IPS-15b (cell line): Measurements from ENCODE around the gene PNMA8C.
A peak's percentile ranks its signal among the peaks of the same experiment; 100 is the strongest.
"Not testable (repeated sequence)": the region's sequence is repeated elsewhere in the genome, so short reads cannot be mapped to it uniquely, and the experiment has no call there.

Source experiments
- H3K27me3 ChIP-seq: one replicate; pipeline ENCODE4 v1.6.1; 2013; ENCODE audit warnings: low read length; ENCODE audit not compliant: control insufficient read depth, insufficient read depth
- H3K36me3 ChIP-seq: one replicate; pipeline ENCODE4 v1.6.1; 2013; ENCODE audit warnings: low read length; ENCODE audit not compliant: control insufficient read depth, insufficient read depth
- H3K4me1 ChIP-seq: one replicate; pipeline ENCODE4 v1.6.1; 2013; ENCODE audit warnings: mild to moderate bottlenecking, low read length; ENCODE audit not compliant: control insufficient read depth, insufficient read depth
- H3K4me3 ChIP-seq: one replicate; pipeline ENCODE4 v1.5.1; 2013; ENCODE audit warnings: low read depth, low read length
- H3K9ac ChIP-seq: one replicate; pipeline ENCODE4 v1.6.1; 2013; ENCODE audit warnings: low read depth, mild to moderate bottlenecking, low read length
- H3K9me3 ChIP-seq: one replicate; pipeline ENCODE4 v1.6.1; 2013; ENCODE audit warnings: mild to moderate bottlenecking, low read length; ENCODE audit not compliant: control insufficient read depth, insufficient read depth

Gene PNMA8C

GRCh38 chr19:46442808-46443450, 14.2 kb upstream of the PNMA8C start:
- Histone ChIP-seq H3K36me3 (no peaks in the 10 kb centered on the region), H3K4me3 (no peak overlapping the region), H3K9me3 (no peaks in the 10 kb centered on the region), H3K4me1 (no peaks in the 10 kb centered on the region), H3K9ac (no peak overlapping the region), H3K27me3 (no peaks in the 10 kb centered on the region)

- no peak overlapping the region for H3K9ac ChIP-seq
- no peaks in the 10 kb centered on the region for H3K4me1 ChIP-seq
- no peaks in the 10 kb centered on the region for H3K27me3 ChIP-seq
- H3K9me3 ChIP-seq: no peaks in the 10 kb centered on the region
- no peaks in the 10 kb centered on the region for H3K36me3 ChIP-seq
- no peak overlapping the region for H3K4me3 ChIP-seq
Measured at GRCh38 chr19:46441866-46442265, 13.1 kb upstream of the PNMA8C start.

- not testable (repeated sequence) for H3K9ac ChIP-seq, H3K36me3 ChIP-seq, H3K27me3 ChIP-seq, H3K9me3 ChIP-seq, H3K4me3 ChIP-seq, H3K4me1 ChIP-seq
Measured at GRCh38 chr19:46435689-46436088, 7.0 kb upstream of the PNMA8C start.

- Histone ChIP-seq H3K9me3 (no peaks in the 10 kb centered on the region), H3K4me3 (no peak overlapping the region), H3K9ac (no peak overlapping the region), H3K4me1 (peaks cover 3% of the 10 kb centered on the region), H3K27me3 (peaks cover 3% of the 10 kb centered on the region), H3K36me3 (no peaks in the 10 kb centered on the region)
Measured at GRCh38 chr19:46435009-46435408, 6.3 kb upstream of the PNMA8C start.

- not testable (repeated sequence) for H3K36me3 ChIP-seq, H3K4me3 ChIP-seq, H3K4me1 ChIP-seq, H3K27me3 ChIP-seq, H3K9ac ChIP-seq, H3K9me3 ChIP-seq
Measured at GRCh38 chr19:46433470-46433869, 4.7 kb upstream of the PNMA8C start.

- peaks cover 6% of the 10 kb centered on the region for H3K4me1 ChIP-seq
- H3K9ac ChIP-seq: no peak overlapping the region
- H3K9me3 ChIP-seq: no peaks in the 10 kb centered on the region
- H3K4me3 ChIP-seq: no peak overlapping the region
- peaks cover 20% of the 10 kb centered on the region for H3K27me3 ChIP-seq
- no peaks in the 10 kb centered on the region for H3K36me3 ChIP-seq
Measured at GRCh38 chr19:46431824-46432223, 3.1 kb upstream of the PNMA8C start.

- Histone ChIP-seq H3K4me3 (no peak overlapping the region), H3K27me3 (peaks cover 24% of the 10 kb centered on the region), H3K9me3 (no peaks in the 10 kb centered on the region), H3K4me1 (peaks cover 6% of the 10 kb centered on the region), H3K9ac (no peak overlapping the region), H3K36me3 (no peaks in the 10 kb centered on the region)
Measured at GRCh38 chr19:46429999-46430398, 1.3 kb upstream of the PNMA8C start.

GRCh38 chr19:46427518-46428045, 1.2 kb downstream of the PNMA8C start:
- H3K9me3 ChIP-seq: no peaks in the 10 kb centered on the region
- peak overlapping the region; percentile 58 for H3K4me3 ChIP-seq
- peaks cover 6% of the 10 kb centered on the region for H3K4me1 ChIP-seq
- H3K27me3 ChIP-seq: peaks cover 24% of the 10 kb centered on the region
- no peaks in the 10 kb centered on the region for H3K36me3 ChIP-seq
- no peak overlapping the region for H3K9ac ChIP-seq

GRCh38 chr19:46426506-46427162, 2.1 kb downstream of the PNMA8C start:
- Histone ChIP-seq H3K27me3 (peaks cover 24% of the 10 kb centered on the region), H3K4me3 (peak overlapping the region; percentile 92), H3K4me1 (peaks cover 6% of the 10 kb centered on the region), H3K36me3 (no peaks in the 10 kb centered on the region), H3K9ac (peak overlapping the region; percentile 66), H3K9me3 (no peaks in the 10 kb centered on the region)

GRCh38 chr19:46426035-46426505, 2.7 kb downstream of the PNMA8C start:
- Histone ChIP-seq H3K9ac (peak overlapping the region; percentile 66), H3K36me3 (no peaks in the 10 kb centered on the region), H3K9me3 (no peaks in the 10 kb centered on the region), H3K27me3 (peaks cover 21% of the 10 kb centered on the region), H3K4me3 (peak overlapping the region; percentile 92), H3K4me1 (peaks cover 4% of the 10 kb centered on the region)

- H3K9me3 ChIP-seq: no peaks in the 10 kb centered on the region
- no peak overlapping the region for H3K9ac ChIP-seq
- H3K4me3 ChIP-seq: no peak overlapping the region
- H3K27me3 ChIP-seq: peaks cover 18% of the 10 kb centered on the region
- peaks cover under 1% of the 10 kb centered on the region for H3K4me1 ChIP-seq
- no peaks in the 10 kb centered on the region for H3K36me3 ChIP-seq
Measured at GRCh38 chr19:46423188-46423587, 5.5 kb downstream of the PNMA8C start.

- Histone ChIP-seq H3K4me1 (no peaks in the 10 kb centered on the region), H3K36me3 (no peaks in the 10 kb centered on the region), H3K27me3 (peaks cover 9% of the 10 kb centered on the region), H3K9me3 (no peaks in the 10 kb centered on the region), H3K9ac (no peak overlapping the region), H3K4me3 (no peak overlapping the region)
Measured at GRCh38 chr19:46422344-46422743, 6.4 kb downstream of the PNMA8C start.
